ENCODE data around the gene F10.

Gene F10

DNA sequence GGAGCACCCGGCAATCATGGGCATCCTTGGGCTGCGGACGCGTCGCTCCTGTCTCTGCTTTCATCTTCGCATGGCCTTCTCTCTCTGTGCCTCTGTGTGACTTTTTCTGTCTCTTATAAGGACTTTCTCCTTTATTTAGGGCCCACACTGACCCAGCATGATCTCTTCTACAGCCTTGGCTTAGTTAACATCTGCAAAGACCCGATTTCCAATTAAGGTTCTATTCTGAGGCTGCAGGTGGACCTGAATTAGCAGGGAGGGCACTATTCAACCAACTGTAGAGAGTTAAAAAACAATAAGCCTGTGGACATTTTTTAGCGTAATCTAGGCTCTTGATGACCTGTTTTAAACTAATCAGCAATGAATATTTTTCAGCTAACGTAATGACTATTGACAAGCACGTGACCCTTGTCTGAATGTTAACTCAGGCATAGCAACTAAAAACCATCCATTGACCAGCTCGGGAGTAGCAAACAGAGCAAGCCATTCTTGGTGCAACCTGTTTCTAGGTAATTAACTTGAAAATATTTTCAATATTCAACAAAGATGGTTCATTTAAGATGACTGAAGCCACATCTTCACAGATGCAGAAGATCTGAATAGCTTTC, 15.2 kb downstream of the F10 start:
- DNase-seq (ENCODE audit: low read depth in 2 of 2), result no peak

DNA sequence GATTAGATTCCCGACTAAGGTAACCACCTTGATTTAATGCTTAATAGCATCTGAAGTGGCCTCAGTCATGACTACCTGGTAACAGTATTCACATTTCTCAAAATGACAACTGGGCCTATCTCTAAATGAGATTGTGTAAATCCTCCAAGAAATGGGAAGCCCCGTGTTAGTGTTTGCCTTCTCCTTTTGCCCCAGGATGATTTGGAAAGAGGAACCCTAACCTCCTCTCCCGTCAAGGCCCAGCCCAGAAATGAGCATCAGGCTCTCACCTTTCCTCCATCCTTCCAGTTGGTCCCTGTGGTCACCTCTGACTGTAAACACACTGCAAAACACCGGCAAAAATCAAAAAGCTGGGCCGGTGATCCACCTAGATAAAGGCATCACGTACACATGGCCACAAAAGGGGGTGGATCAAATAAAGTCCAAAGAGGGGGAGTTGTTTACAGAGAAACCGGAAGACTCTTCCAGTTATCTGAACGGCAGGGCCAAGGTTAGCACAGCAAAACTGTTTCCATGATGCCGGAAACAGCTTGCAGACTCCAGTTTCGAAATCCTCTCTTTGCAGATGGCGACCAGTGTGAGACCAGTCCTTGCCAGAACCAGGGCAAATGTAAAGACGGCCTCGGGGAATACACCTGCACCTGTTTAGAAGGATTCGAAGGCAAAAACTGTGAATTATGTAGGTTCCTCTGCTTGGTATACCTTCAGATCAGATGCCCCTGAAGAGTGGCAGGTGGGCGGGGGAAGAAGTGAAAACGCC, 16.4 kb downstream of the F10 start:
- DNase-seq (ENCODE audit: low read depth in 2 of 2), result no peak

DNA sequence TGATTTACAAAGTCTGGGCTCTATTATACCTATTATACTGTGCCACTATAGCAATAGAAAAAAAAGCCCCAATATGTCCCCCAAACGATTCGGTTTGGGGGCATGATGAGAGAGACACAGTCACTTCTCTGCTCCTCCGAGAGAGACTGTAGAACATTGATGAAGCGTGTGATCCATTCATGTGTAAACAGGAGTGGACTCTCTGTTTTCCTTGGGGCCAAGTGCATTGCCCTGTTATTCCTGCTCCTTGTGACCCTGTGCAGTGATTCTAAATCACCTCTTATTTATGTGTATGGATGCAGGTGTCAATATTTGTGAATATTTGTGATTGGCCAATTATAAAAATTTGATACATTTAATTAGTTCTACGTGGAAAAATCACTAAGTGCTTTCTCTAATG, 17.0 kb downstream of the F10 start:
- no peak for DNase-seq (ENCODE audit: low read depth in 2 of 2)

DNA sequence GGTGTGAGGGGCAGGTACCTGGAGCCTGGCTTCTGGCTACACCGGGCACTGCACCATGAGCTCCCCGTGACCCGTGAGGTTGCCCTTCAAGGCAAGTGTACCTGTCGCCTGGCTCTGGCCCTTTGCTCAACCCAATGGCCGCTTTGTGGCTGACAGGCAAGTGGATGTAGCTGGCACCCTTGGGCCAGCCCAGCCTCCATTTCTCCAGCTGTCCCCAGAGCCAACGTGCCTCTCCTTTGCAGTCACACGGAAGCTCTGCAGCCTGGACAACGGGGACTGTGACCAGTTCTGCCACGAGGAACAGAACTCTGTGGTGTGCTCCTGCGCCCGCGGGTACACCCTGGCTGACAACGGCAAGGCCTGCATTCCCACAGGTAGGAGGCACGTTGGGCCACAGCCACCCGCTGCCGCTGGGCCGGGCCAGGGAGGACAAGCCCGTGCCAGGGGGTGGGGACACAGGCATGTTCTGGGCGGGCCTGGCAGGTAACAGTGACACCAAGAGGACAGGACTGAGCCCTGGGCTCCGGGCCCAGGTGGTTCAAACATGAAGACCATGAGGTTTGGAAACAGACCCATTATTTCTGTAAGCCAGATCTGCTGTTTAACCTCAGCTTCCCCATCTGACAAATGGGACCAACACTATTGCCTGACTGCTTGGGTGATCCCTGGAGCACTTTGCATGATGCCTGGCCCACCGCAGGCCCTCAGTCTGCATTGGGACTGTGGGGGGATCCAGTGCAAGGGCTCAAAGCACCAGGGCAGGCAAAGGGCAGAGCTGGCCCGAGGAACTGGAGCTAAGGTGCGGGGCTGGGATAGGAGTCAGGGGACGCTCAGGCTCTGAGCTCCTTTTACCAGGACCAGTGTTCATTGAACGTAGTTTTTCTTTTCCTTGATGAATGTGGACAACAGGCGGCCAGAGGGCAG, 18.3 kb downstream of the F10 start:
- DNase-seq (ENCODE audit: low read depth in 2 of 2), result no peak

DNA sequence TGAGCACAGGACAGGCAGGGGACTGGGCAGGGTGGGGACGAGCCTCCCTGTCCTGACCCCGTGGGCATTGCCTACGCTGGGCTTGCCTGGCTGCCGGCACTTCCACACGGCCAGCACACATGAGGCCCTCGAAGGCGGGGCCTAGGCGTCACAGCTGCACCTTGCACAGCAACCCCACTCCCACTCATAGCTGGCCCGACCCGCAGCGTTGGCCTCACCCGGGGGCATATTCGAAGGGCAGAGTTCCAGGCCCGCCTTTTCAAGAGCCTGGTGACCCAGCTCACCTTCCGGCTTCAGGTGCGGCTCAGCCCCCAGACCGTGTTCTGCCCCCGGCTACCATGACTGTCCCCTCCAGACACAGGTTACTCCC, 19.0 kb downstream of the F10 start:
- DNase-seq (ENCODE audit: low read depth in 2 of 2), result no peak

DNA sequence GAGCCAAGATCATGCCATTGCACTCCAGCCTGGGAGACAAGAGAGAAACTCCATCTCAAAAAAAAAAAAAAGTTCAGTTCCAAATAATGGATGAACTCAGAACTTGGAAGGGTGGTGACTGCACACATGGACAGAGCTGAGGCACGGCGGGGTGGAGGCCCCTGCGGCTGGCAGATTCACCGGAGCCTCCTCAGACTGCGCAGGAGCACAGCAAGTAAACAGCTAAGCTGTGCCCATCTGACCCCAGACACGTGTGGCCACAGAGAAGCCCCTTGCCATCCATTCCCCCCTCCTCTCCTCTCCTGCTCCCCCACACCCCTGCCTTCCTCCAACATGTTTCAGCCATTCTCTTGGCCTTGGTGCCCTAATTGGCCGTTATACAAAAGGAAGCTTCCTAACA, 20.3 kb downstream of the F10 start:
- no peak for DNase-seq (ENCODE audit: low read depth in 2 of 2)

DNA sequence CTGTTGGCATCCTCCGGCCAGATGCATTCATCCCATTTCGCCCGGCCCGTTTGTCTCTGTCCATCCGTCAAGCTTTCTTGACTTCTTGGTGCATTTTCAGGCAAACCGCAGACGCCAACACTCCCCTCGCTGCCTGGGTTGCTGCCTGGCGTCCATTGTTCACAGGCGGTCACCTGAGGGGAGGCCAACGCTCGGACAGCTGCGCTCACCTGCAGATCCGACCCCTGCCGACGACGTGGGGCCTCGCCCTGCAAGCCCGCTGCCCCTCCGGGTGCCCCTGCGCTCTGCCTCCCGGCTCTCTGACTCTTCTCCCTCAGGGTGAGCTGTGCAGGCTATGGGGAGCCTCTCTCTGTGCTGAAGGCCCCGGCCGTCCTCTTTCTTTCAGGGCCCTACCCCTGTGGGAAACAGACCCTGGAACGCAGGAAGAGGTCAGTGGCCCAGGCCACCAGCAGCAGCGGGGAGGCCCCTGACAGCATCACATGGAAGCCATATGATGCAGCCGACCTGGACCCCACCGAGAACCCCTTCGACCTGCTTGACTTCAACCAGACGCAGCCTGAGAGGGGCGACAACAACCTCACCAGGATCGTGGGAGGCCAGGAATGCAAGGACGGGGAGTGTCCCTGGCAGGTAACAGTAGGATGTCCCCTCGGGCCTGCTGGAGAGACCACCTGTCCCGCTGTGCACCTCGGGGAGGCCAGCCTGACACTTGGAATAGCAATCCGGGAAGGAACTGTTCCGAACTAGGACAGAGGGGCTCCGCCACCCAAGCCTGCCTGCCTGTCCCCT, 21.1 kb downstream of the F10 start:
- DNase-seq (ENCODE audit: low read depth in 2 of 2), result no peak

DNA sequence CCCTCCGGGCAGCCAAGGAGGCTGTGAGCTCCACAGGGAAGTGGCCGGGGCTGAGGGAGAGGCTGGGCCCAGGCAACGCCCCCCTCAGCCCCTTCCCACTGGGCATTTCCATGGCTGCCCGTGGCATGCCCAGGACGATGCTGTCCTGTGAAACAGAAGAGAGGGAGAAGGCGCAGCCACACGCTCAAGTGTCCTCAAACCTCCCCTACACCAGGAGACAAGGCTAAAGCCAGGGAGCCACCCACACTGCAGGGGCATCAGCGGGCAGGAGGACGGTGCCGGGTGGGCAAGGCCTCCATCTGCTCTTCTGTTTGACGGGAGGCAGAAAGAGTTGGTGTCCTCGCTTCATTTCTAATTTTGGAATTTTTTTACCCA, 21.6 kb downstream of the F10 start:
- DNase-seq (ENCODE audit: low read depth in 2 of 2), result no peak

DNA sequence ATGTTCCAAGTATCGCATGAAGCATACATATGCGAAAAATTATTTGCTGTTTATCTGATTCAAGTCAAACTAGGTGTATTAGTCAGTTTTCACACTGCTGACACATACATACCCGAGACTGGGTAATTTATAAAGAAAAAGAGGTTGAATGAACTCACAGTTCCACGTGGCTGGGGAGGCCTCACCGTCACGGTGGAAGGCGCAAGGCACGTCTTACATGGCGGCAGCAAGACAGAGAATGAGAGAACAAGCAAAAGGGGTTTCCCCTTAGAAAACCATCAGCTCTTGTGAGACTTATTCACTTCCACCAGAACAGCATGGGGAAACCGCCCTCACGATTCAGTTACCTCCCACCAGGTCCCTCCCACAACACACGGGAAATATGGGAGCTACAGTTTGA, 22.9 kb downstream of the F10 start:
- DNase-seq (ENCODE audit: low read depth in 2 of 2), result peak in 1 of 2 donors; percentile 28

DNA sequence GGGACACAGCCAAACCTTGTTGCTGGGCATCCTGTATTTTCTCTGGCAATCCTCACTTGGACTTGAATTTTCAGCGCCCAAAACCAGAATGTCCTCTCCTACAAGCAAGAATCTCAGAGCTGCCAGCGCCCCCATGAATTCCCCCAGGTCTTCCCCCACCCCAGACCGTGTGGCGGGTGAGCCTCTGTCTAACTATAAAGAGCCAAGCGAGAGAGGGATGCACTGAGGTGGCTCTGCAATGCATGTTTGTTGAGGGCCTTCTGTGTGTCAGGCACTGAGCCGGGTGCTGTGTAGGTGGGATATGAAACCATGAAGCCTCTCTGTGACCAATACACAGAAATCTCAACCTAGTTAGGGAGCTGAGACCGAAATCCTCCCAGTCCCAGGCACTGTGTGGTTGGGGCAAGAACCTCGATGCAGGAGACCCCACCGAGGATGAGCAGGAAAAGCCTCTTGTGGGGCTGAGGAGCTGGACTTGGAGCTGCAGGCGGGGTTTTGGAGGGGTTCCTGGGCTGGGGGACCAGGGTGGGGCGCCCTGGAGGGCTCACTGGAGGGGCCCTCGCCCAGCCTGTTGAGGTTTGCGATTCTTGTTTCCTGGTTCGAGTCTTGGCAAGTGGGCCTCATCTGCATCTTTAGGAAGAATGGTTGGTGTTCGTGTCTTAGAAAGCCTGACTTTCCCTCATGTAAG, 23.5 kb downstream of the F10 start:
- no peak for DNase-seq (ENCODE audit: low read depth in 2 of 2)

DNA sequence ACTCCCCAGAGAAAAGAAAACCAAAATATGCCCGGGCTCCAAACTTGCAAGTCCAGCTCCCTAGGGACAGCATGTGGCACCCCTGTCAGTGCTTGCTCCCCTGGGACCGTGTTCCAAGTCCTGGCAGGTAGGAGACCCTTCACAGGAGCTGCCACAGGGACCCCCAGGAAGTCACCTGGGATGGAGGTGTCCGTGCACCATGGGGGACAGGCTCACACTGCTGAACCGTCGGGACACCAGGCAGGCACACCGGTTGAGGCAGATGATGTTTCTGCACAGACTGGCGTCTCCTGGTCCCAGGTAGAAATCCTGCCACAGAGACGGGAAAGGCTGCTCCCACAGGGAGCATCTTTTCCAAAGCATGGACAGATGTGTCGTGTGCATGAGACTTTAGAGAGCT, 24.2 kb downstream of the F10 start:
- DNase-seq (ENCODE audit: low read depth in 2 of 2), result no peak

DNA sequence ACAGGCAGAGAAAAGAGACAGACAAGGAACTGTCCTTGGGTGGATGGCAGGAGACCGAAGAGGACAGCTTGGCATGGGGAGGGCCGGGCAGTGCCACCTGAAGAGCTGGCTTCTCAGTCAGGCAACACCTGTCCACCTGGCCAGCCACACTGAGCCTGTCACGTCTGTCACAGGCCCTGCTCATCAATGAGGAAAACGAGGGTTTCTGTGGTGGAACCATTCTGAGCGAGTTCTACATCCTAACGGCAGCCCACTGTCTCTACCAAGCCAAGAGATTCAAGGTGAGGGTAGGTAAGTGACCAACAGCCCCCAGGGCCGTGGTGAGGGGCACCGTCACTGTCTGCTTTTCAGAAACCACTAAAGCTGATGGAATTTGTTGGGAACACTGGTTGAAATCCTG, 24.6 kb downstream of the F10 start:
- DNase-seq (ENCODE audit: low read depth in 2 of 2), result no peak

DNA sequence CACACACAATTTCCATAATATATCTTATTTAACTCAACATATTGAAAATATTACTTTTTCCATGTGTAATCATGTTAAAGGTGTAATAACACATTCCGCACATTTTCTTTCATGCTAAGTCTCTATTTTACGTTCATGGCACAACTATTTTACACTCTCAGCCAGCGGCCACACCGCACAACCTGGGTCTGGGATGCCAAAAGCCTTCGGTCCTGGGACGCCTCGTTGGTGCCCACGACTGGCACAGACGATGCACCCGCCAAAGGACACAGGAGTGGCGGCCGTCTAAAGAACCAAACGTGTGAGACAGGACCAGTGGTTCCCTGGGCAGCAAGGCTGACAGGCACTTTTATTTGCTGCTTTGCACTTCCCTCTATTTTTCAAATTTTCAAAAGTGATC, 25.8 kb downstream of the F10 start:
- DNase-seq (ENCODE audit: low read depth in 2 of 2), result no peak

DNA sequence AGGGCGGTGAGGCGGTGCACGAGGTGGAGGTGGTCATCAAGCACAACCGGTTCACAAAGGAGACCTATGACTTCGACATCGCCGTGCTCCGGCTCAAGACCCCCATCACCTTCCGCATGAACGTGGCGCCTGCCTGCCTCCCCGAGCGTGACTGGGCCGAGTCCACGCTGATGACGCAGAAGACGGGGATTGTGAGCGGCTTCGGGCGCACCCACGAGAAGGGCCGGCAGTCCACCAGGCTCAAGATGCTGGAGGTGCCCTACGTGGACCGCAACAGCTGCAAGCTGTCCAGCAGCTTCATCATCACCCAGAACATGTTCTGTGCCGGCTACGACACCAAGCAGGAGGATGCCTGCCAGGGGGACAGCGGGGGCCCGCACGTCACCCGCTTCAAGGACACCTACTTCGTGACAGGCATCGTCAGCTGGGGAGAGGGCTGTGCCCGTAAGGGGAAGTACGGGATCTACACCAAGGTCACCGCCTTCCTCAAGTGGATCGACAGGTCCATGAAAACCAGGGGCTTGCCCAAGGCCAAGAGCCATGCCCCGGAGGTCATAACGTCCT, 26.4 kb downstream of the F10 start:
- DNase-seq (ENCODE audit: low read depth in 2 of 2), result no peak

DNA sequence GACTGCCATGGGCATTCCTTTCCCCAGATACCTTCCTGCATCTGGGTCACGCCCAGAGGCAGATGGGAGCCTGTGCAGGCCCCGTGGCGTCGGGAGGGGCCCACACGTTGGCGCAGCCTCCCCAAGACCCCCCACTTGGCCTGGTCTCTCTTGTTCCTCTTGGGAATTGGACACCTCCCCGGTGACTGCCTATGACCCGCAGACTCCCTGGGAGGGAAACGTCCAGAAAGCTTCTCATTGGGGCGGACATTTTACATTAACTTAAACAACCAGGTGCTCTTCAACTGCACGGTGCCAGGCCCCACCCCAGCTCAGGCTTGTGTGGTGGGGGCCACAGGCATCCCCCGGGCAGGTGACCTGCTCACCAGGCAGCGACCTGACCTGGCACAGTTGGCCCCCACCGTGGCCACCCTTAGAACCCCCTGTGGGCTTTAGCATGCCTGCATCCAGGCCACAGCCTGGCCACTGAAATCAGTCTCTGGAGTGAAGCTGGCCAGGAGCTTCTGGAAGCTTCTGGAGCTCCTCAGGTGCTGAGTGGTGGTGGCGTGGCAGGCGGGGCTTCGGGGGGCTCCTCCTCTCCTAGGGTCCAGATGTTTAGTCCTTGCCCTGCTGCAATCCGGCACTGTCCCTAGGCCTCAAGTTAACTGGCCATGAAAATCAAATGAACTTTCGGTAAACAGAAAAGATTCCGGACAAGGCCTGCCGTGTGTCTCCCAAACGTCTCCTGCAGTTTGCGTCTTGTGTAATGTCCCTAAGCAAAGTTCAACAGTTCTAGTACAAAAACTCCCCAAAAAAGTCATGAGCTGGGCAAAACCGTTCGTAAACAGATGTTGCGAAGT, 27.3 kb downstream of the F10 start:
- DNase-seq (ENCODE audit: low read depth in 2 of 2), result no peak

DNA sequence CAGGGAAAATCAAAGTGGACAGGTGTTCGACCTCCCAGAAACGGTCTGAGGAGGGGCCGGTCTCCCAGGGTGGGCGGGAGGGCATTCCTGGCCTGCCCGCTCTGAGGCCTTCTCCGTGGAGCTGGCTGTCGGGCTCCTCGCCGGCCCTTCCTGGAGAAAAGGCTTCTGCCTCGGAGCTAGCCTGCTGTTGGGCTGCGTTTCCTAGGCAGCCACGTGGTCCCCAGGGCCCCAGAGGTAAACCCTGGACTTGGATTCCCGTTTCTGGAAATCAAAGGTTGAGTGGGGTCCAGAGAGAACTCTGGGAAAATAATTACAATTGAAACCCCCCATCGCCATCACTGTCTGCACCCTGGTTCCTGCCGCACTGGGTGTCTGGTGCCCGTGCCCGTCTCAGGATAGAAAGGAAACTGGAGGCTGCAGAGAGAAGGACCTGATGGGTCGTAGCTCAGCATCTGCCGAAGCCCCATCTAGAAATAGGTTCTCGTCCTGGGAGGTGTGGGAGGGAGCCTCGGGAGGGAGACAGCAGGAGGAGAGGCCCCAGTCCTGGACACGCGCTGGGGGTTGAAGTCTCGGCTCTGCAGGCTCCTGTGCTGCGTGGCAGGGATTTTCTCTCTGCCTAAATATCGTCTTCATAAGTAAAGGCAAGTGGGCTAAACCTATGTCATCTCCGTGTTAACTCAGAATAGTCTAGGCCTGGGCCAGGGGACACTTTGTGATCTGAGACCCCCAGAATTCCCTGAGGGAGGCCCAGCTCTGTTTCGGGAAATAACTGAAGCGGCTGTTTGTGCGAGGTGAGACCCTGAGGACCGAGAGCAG, 28.2 kb downstream of the F10 start:
- no peak for DNase-seq (ENCODE audit: low read depth in 2 of 2)

DNA sequence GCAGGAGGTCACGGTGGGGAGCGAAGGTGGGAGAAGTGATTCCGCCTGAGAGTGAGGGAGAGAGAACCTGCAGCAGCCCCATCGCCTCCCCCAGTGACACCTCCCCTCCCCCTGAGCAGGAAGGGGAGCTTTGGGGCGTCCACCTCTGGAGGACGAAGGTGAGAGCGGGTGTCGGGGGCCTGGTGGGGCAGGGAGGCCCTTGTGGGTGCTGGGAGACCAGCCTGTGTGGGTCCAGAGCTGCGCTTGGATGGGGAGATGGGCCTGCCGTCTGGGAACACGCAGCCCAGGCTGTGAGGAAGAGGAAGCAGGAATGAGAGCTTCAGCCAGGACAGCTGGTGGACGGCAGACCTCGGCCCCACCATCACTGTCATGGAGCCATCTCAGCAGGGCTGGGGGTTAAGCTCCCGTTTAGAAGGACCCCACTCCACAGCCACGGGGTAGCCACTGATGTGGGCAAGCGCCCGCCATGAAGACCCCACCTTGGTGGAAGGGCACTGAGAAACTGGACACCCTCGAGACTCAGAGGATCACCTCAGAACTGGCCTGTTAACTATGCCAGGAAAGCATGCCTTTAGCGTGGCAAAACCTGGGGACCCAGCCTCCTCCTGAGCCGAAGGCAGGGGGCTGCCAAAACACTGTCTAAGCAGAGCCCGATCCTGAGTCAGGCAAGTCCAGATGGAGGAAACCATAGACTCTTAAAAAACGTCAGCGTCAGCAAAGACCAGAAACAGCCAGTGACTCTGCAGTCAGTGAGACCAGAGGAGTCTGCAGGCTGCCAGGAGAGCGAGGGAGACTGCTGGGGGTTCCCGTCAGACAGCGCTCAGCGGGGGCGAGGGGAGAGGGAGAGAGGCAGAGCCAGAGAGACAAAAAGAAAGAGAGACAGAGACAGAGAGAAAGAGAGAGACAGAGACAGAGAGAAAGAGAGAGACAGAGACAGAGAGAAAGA, 29.4 kb downstream of the F10 start:
- DNase-seq (ENCODE audit: low read depth in 2 of 2), result no peak

DNA sequence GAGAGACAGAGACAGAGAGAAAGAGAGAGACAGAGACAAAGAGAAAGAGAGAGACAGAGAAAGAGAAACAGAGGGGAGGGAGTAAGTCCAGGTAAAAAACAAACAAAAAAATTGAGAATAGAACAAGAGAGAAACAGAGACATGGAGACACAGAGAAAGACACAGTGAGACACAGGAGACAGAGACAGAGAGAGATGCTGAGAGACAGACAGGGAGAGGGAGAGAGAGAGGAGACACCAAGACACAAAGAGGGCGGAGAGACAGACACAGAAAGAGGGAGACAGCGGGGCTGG, 30.0 kb downstream of the F10 start:
- DNase-seq (ENCODE audit: low read depth in 2 of 2), result no peak
